PFSK-1 (cell line): ENCODE results near the gene SNX9.

Experiments used
- POLR2AphosphoS5 ChIP-seq: IDR thresholded peaks from 2 replicates; pipeline ENCODE4 v1.6.1; 2012; ENCODE audit warnings: low read depth, mild to moderate bottlenecking, control low read depth, low read length, moderate library complexity
- REST ChIP-seq, 2 experiments: IDR thresholded peaks; 2 replicates each; pipeline versions ENCODE4 v1.6.1 to v1.8.0; 2011 to 2012; ENCODE audit warnings: low read depth in 2 of 2, low read length in 2 of 2, control low read depth in 1 of 2, inconsistent platforms in 1 of 2, mild to moderate bottlenecking in 1 of 2, moderate library complexity in 1 of 2; ENCODE audit not compliant: insufficient read depth in 1 of 2
- SIN3A ChIP-seq: IDR thresholded peaks from 2 replicates; pipeline ENCODE4 v1.6.1; 2012; ENCODE audit warnings: mild to moderate bottlenecking, low read length, moderate library complexity, borderline replicate concordance; ENCODE audit not compliant: insufficient read depth
- TAF1 ChIP-seq: IDR thresholded peaks from 2 replicates; pipeline ENCODE4 v1.6.1; 2012; ENCODE audit warnings: low read length, control low read depth, borderline replicate concordance; ENCODE audit not compliant: insufficient read depth

GRCh38 chr6:157896932-157897331 lies 73.9 kb downstream of the SNX9 start:
- TF ChIP-seq TAF1, result no peak
- no peak for TF ChIP-seq POLR2AphosphoS5
- no peak for TF ChIP-seq REST (IDR thresholded peaks at IDR 0.05; ENCODE audit: insufficient read depth in 1 of 2, low read depth in 2 of 2, low read length in 2 of 2)
- no peak for TF ChIP-seq SIN3A
